HUDEP-2 (cell line): ENCODE data around the gene PUSL1.

ENCODE experiments used
- DNase-seq, 76 experiments: peaks; one replicate each; lab custom pipeline; 2025; ENCODE audit not compliant: unreplicated experiment in 76 of 76; lab: John Stamatoyannopoulos, UW

The PUSL1 gene

GRCh38 chr1:1321477-1321876 is 13.1 kb downstream of the PUSL1 start:
- DNase-seq = no peak

- DNase-seq = no peak
Observed at GRCh38 chr1:1322418-1322817, 14.0 kb downstream of the PUSL1 start.

- no peak for DNase-seq
Observed at GRCh38 chr1:1322952-1323351, 14.6 kb downstream of the PUSL1 start.

GRCh38 chr1:1324084-1324523 is 15.7 kb downstream of the PUSL1 start:
- no peak for DNase-seq

GRCh38 chr1:1324524-1325287 is 16.3 kb downstream of the PUSL1 start, which contains the start of the genes CPTP and INTS11:
Gene CPTP (plus strand): TSS chr1:1324802. CDS start chr1:1326911, 2,109 bp downstream.
Gene INTS11 (minus strand): TSS chr1:1324660. CDS start chr1:1324608, 52 bp downstream.
- DNase-seq = peak in 74 of 76 experiments; percentile 31 to 94 (median 86)

GRCh38 chr1:1325288-1326074 is 17.1 kb downstream of the PUSL1 start:
- DNase-seq = no peak

GRCh38 chr1:1326075-1326605 is 17.7 kb downstream of the PUSL1 start:
- no peak for DNase-seq

- DNase-seq = no peak
Observed at GRCh38 chr1:1327291-1327690, 18.9 kb downstream of the PUSL1 start.

- DNase-seq = no peak
Observed at GRCh38 chr1:1328254-1328653, 19.9 kb downstream of the PUSL1 start.

- no peak for DNase-seq
Observed at GRCh38 chr1:1329304-1330210, 21.2 kb downstream of the PUSL1 start.

GRCh38 chr1:1330366-1331067 is 22.1 kb downstream of the PUSL1 start:
- DNase-seq = peak in 12 of 76 experiments; percentile 14 to 75 (median 60)

GRCh38 chr1:1331068-1331965 is 22.9 kb downstream of the PUSL1 start, which contains the start of gene TAS1R3:
Gene TAS1R3 (plus strand): TSS chr1:1331280. CDS start chr1:1331346, 66 bp downstream.
- DNase-seq = peak in 14 of 76 experiments; percentile 4 to 75 (median 54)

GRCh38 chr1:1332031-1332755 is 23.8 kb downstream of the PUSL1 start:
- DNase-seq = no peak

- no peak for DNase-seq
Observed at GRCh38 chr1:1332774-1333480, 24.5 kb downstream of the PUSL1 start.

- no peak for DNase-seq
Observed at GRCh38 chr1:1333551-1334241, 25.3 kb downstream of the PUSL1 start.

- no peak for DNase-seq
Observed at GRCh38 chr1:1334835-1335234, 26.4 kb downstream of the PUSL1 start.

GRCh38 chr1:1335283-1335682 is 26.9 kb downstream of the PUSL1 start:
- DNase-seq = no peak
